ENCODE data around the gene LRP6. TPM values are rescaled to one million over a fixed set of nuclear protein-coding genes. Genes with fewer than 3 reads are reported as not detected.

Gene LRP6
- total RNA-seq, 2 donors from 2014 or later: 23.1 to 26.7 TPM

DNA sequence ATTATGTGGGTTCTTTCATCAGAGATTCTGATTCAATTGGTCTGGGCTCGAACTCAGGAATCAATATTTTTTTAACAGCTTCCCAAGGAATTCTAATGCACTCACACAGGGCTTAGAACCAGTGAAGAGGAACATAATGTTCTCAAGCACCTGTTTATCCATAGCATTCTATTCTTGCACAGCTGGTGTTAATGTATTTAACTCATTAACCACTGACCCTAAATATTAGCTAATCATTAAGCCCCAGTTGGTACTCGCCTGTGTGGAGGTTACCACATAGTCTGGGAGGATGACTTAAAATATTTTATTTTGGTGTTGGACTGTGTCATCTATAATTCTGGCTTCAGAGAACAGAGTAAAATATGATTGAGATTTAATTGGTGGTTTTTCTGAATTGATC lies 45.3 kb downstream of the LRP6 start:
- Histone ChIP-seq H3K27ac (no peak overlapping the region), H3K9me3 (no peaks in the 10 kb centered on the region), H3K4me3 (no peak overlapping the region), H3K4me1 (peaks cover 36% of the 10 kb centered on the region), H3K27me3 (no peaks in the 10 kb centered on the region), H3K36me3 (replicated peaks in 1 of 2; ENCODE audit: insufficient read depth in 1 of 2, low read depth in 2 of 2) (no peaks in the 10 kb centered on the region)
- no peak for TF ChIP-seq POLR2A (IDR thresholded peaks at IDR 0.05)
- TF ChIP-seq, protein P1, sequence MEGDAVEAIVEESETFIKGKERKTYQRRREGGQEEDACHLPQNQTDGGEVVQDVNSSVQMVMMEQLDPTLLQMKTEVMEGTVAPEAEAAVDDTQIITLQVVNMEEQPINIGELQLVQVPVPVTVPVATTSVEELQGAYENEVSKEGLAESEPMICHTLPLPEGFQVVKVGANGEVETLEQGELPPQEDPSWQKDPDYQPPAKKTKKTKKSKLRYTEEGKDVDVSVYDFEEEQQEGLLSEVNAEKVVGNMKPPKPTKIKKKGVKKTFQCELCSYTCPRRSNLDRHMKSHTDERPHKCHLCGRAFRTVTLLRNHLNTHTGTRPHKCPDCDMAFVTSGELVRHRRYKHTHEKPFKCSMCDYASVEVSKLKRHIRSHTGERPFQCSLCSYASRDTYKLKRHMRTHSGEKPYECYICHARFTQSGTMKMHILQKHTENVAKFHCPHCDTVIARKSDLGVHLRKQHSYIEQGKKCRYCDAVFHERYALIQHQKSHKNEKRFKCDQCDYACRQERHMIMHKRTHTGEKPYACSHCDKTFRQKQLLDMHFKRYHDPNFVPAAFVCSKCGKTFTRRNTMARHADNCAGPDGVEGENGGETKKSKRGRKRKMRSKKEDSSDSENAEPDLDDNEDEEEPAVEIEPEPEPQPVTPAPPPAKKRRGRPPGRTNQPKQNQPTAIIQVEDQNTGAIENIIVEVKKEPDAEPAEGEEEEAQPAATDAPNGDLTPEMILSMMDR (IDR thresholded peaks at IDR 0.05): no peak
- no peak for DNase-seq
- intact Hi-C loops (cut with DNase I): no loop called here
- WGBS, 2 donors: 29 to 41% methylated on average over 2 of the region's 2 CpGs
- peak; percentile 52 for ATAC-seq

DNA sequence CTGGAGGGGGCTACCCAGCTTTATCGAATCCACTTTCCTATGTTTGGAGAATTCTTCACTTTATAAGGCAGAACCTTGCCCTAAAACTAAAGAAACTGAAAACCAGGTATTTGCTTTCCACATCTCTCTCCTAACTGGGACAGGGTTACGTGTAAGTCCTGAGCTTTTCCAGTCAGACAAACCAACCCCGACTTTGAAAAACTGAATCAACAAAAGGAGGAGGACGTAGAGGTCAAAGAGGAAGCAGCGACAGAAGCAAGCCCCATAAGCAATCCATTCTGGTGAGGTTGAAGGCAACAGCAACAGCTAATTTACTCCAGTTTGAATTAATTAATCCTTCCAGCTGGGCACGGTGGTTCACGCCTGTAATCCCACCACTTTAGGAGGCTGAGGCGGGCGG lies 47.2 kb downstream of the LRP6 start:
- H3K9me3 ChIP-seq: no peaks in the 10 kb centered on the region
- H3K4me1 ChIP-seq: peaks cover 54% of the 10 kb centered on the region
- no peaks in the 10 kb centered on the region for H3K27me3 ChIP-seq
- H3K27ac ChIP-seq: no peak overlapping the region
- no peaks in the 10 kb centered on the region for H3K36me3 ChIP-seq (replicated peaks in 1 of 2; ENCODE audit: insufficient read depth in 1 of 2, low read depth in 2 of 2)
- intact Hi-C loops (cut with DNase I): no loop called here
- no peak for TF ChIP-seq POLR2A (IDR thresholded peaks at IDR 0.05)
- TF ChIP-seq, protein P1 (IDR thresholded peaks at IDR 0.05): no peak
- ATAC-seq: no peak
- 79 to 87% methylated on average over 9 of the region's 9 CpGs for WGBS, 2 donors
- no peak overlapping the region for H3K4me3 ChIP-seq
- no peak for DNase-seq

DNA sequence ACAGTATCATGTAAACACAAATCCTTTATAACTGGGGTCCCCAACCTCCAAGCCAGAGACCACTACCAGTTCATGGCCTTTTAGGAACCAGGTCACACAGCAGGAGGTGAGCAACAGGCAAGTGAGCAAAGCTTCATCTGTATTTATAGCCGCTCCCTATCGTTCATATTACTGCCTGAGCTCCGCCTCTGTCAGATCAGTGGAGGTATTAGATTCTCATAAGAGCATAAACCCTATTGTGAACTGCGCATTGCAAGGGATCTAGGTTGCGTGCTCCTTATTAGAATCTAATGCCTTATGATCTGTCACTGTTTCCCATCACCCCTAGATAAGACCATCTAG lies 49.9 kb downstream of the LRP6 start:
- no peak for ATAC-seq

DNA sequence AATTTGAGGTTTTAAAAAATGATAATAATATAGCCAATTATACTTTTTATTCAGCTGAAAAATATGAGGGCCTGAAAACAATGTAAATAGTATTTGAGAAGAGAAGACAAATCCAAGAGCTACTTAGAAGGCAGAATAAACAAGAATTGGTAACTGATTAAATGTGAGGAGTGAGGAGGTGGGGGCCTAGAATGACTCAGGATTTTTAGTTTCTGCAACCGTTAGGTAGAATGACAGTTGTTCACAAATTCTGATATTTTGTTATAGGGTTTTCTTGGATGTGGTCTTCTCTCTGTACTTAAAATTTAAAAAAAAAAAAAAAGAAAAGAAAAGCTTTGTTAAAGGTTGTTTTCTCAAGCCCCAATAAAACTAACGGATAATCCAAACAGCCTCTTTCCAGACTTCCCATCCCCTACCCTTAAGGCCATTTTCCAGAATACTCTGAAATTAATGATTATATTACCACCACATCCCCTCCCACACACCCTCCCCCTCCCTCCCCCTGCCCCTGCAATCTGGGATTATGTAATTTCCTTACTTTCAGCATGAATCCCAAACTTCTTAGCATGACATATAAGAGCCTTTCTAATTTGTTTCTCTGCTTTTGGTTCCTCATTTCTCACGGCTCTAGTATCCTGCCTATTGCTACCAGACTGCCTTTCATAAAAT lies 50.4 kb downstream of the LRP6 start:
- Histone ChIP-seq H3K27ac (peak overlapping the region in 2 of 4 donors; percentile 52 to 62), H3K4me3 (no peak overlapping the region), H3K9me3 (no peaks in the 10 kb centered on the region), H3K4me1 (peaks cover 70% of the 10 kb centered on the region), H3K27me3 (no peaks in the 10 kb centered on the region), H3K36me3 (replicated peaks in 1 of 2; ENCODE audit: insufficient read depth in 1 of 2, low read depth in 2 of 2) (no peaks in the 10 kb centered on the region)
- TF ChIP-seq POLR2A (IDR thresholded peaks at IDR 0.05): no peak
- TF ChIP-seq, protein P1 (IDR thresholded peaks at IDR 0.05): no peak
- WGBS, 2 donors: 24 to 36% methylated on average over 3 of the region's 3 CpGs
- DNase-seq: peak in 2 of 4 donors; percentile 16 to 18
- intact Hi-C loops (cut with DNase I): no loop called here
- peak; percentile 82 for ATAC-seq

More for the DNA sequence above, 49.9 kb downstream of the LRP6 start:
- intact Hi-C loops (cut with DNase I): no loop called here
- H3K4me3 ChIP-seq: no peak overlapping the region
- no peaks in the 10 kb centered on the region for H3K27me3 ChIP-seq
- peaks cover 72% of the 10 kb centered on the region for H3K4me1 ChIP-seq
- peak overlapping the region in 2 of 4 donors; percentile 43 to 62 for H3K27ac ChIP-seq
- TF ChIP-seq POLR2A (IDR thresholded peaks at IDR 0.05): no peak
- TF ChIP-seq, protein P1 (IDR thresholded peaks at IDR 0.05): no peak
- no peaks in the 10 kb centered on the region for H3K36me3 ChIP-seq (replicated peaks in 1 of 2; ENCODE audit: insufficient read depth in 1 of 2, low read depth in 2 of 2)
- no peak for DNase-seq
- WGBS, 2 donors: 73 to 79% methylated on average over 5 of the region's 5 CpGs
- H3K9me3 ChIP-seq: no peaks in the 10 kb centered on the region

DNA sequence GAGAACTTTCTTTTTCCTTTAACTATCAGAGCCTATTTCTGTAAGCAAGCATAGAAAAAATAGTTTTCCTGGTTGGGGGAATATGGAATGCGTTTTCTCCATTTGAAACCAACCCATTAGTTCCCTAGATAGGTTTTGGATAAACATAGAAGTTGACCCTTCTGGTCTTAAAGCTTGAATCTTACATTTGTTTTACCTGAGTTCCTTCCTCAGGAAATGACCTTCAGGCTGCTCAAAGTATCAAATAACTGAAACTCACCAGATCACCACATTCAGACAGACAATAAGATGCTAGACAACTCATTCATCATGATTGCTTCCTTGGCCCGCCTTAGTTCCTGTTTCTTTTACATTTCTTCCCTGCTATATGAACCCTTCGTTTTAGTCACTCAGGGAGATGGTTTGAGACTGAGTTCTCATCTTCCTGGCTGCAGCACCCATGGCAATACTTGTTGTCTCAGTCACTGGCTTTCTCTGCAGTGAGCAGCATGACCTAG lies 52.2 kb downstream of the LRP6 start:
- H3K27ac ChIP-seq: peak overlapping the region in 1 of 4 donors; percentile 27
- DNase-seq: no peak
- intact Hi-C loops (cut with DNase I): no loop called here

More for the DNA sequence above, 52.2 kb downstream of the LRP6 start:
- no peaks in the 10 kb centered on the region for H3K27me3 ChIP-seq
- TF ChIP-seq POLR2A (IDR thresholded peaks at IDR 0.05): no peak
- TF ChIP-seq, protein P1 (IDR thresholded peaks at IDR 0.05): no peak
- no peaks in the 10 kb centered on the region for H3K36me3 ChIP-seq (replicated peaks in 1 of 2; ENCODE audit: insufficient read depth in 1 of 2, low read depth in 2 of 2)
- WGBS, 2 donors: 56 to 64% methylated on average over 3 of the region's 3 CpGs
- H3K4me1 ChIP-seq: peaks cover 62% of the 10 kb centered on the region
- ATAC-seq: no peak
- no peaks in the 10 kb centered on the region for H3K9me3 ChIP-seq
- no peak overlapping the region for H3K4me3 ChIP-seq
